ENCODE measurements around the gene RBM38.
A peak's percentile ranks its signal among the peaks of the same experiment; 100 is the strongest.

Gene RBM38

GRCh38 chr20:57449398-57450354 is 58.5 kb downstream of the RBM38 start:
- no peaks in the 10 kb centered on the region for H3K9me3 Mint-ChIP-seq
- peak overlapping the region; percentile 66 to 68 for H3K4me3 Mint-ChIP-seq
- DNase-seq (no peak), ATAC-seq (replicated peaks) (no peak)
- no peaks in the 10 kb centered on the region for H3K27me3 Mint-ChIP-seq
- H3K36me3 Mint-ChIP-seq (ENCODE audit: insufficient read depth) = peaks cover 4% of the 10 kb centered on the region
- H3K27ac Mint-ChIP-seq = peak overlapping the region in 1 of 2 donors; percentile 44
- peaks cover 26 to 34% of the 10 kb centered on the region in 2 donors for H3K4me1 Mint-ChIP-seq (ENCODE audit: low read depth in 2 of 2)

GRCh38 chr20:57450419-57450818 is 59.2 kb downstream of the RBM38 start:
- Mint-ChIP-seq H3K27me3 (no peaks in the 10 kb centered on the region), H3K4me3 (peak overlapping the region; percentile 66 to 68), H3K27ac (peak overlapping the region in 1 of 2 donors; percentile 44), H3K9me3 (no peaks in the 10 kb centered on the region), H3K4me1 (ENCODE audit: low read depth in 2 of 2) (peaks cover 26 to 34% of the 10 kb centered on the region in 2 donors), H3K36me3 (ENCODE audit: insufficient read depth) (peaks cover 4% of the 10 kb centered on the region)
- no peak for DNase-seq
- ATAC-seq (replicated peaks) = peak; percentile 80

GRCh38 chr20:57450931-57451330 is 59.7 kb downstream of the RBM38 start:
- Mint-ChIP-seq H3K9me3 (no peaks in the 10 kb centered on the region), H3K27me3 (no peaks in the 10 kb centered on the region), H3K36me3 (ENCODE audit: insufficient read depth) (peaks cover 4% of the 10 kb centered on the region), H3K27ac (peak overlapping the region in 1 of 2 donors; percentile 44), H3K4me1 (ENCODE audit: low read depth in 2 of 2) (peaks cover 26 to 34% of the 10 kb centered on the region in 2 donors), H3K4me3 (peak overlapping the region; percentile 66 to 68)
- no peak for DNase-seq
- ATAC-seq (replicated peaks) = no peak

- ATAC-seq (replicated peaks) (no peak), DNase-seq (no peak)
- Mint-ChIP-seq H3K27me3 (no peaks in the 10 kb centered on the region), H3K4me1 (ENCODE audit: low read depth in 2 of 2) (peaks cover 26 to 34% of the 10 kb centered on the region in 2 donors), H3K9me3 (no peaks in the 10 kb centered on the region), H3K27ac (no peak overlapping the region), H3K4me3 (peak overlapping the region; percentile 32 to 54), H3K36me3 (ENCODE audit: insufficient read depth) (peaks cover 6% of the 10 kb centered on the region)
Observed at GRCh38 chr20:57451431-57451794, 60.2 kb downstream of the RBM38 start.

GRCh38 chr20:57451795-57452661 is 60.8 kb downstream of the RBM38 start:
- Mint-ChIP-seq H3K9me3 (no peaks in the 10 kb centered on the region), H3K4me1 (ENCODE audit: low read depth in 2 of 2) (peaks cover 26 to 34% of the 10 kb centered on the region in 2 donors), H3K27me3 (no peaks in the 10 kb centered on the region), H3K4me3 (peak overlapping the region; percentile 32 to 54), H3K36me3 (ENCODE audit: insufficient read depth) (peaks cover 7% of the 10 kb centered on the region), H3K27ac (peak overlapping the region; percentile 45 to 66)
- ATAC-seq (replicated peaks) = peak; percentile 69
- no peak for DNase-seq

- H3K9me3 Mint-ChIP-seq = no peaks in the 10 kb centered on the region
- H3K27ac Mint-ChIP-seq = no peak overlapping the region
- peaks cover 3% of the 10 kb centered on the region for H3K36me3 Mint-ChIP-seq (ENCODE audit: insufficient read depth)
- ATAC-seq (replicated peaks) = no peak
- no peak overlapping the region for H3K4me3 Mint-ChIP-seq
- H3K27me3 Mint-ChIP-seq = no peaks in the 10 kb centered on the region
- no peak for DNase-seq
- H3K4me1 Mint-ChIP-seq (ENCODE audit: low read depth in 2 of 2) = peaks cover 18 to 23% of the 10 kb centered on the region in 2 donors
Observed at GRCh38 chr20:57455386-57455785, 64.2 kb downstream of the RBM38 start.

GRCh38 chr20:57456116-57456515 is 64.9 kb downstream of the RBM38 start:
- Mint-ChIP-seq H3K27me3 (no peaks in the 10 kb centered on the region), H3K27ac (no peak overlapping the region), H3K9me3 (no peaks in the 10 kb centered on the region), H3K4me3 (no peak overlapping the region), H3K4me1 (ENCODE audit: low read depth in 2 of 2) (peaks cover 12 to 17% of the 10 kb centered on the region in 2 donors), H3K36me3 (ENCODE audit: insufficient read depth) (peaks cover 3% of the 10 kb centered on the region)
- DNase-seq = no peak
- no peak for ATAC-seq (replicated peaks)

GRCh38 chr20:57457243-57458095 is 66.3 kb downstream of the RBM38 start:
- Mint-ChIP-seq H3K4me3 (no peak overlapping the region), H3K27me3 (no peaks in the 10 kb centered on the region), H3K9me3 (no peaks in the 10 kb centered on the region), H3K4me1 (ENCODE audit: low read depth in 2 of 2) (peaks cover 4% of the 10 kb centered on the region in 2 donors), H3K36me3 (ENCODE audit: insufficient read depth) (peaks cover 3% of the 10 kb centered on the region), H3K27ac (no peak overlapping the region)
- no peak for DNase-seq
- ATAC-seq (replicated peaks) = no peak

- Mint-ChIP-seq H3K27me3 (no peaks in the 10 kb centered on the region), H3K27ac (no peak overlapping the region), H3K4me1 (ENCODE audit: low read depth in 2 of 2) (peaks cover 0 to 3% of the 10 kb centered on the region in 2 donors), H3K4me3 (no peak overlapping the region), H3K9me3 (no peaks in the 10 kb centered on the region), H3K36me3 (ENCODE audit: insufficient read depth) (peaks cover 3% of the 10 kb centered on the region)
- ATAC-seq (replicated peaks) (no peak), DNase-seq (no peak)
Observed at GRCh38 chr20:57458400-57459160, 67.4 kb downstream of the RBM38 start.
